SU-DHL-6 (cell line): Measurements from ENCODE around the gene RAMAC.

Experiments
- H2AFZ ChIP-seq: fragments of 200-600 bp; sonication (generic); 2 replicates; pipeline ENCODE4 v1.6.1; 2014; ENCODE audit warnings: low read depth, mild to moderate bottlenecking, moderate library complexity, mixed read lengths, antibody characterized with exemption, low read length; ENCODE audit not compliant: severe bottlenecking
- H3F3A ChIP-seq: fragments of 200-600 bp; shearing (Covaris generic); 2 replicates; pipeline ENCODE4 v1.6.0; 2016; ENCODE audit warnings: antibody characterized with exemption, mild to moderate bottlenecking; ENCODE audit not compliant: insufficient read depth
- H3K27ac ChIP-seq: fragments of 200-600 bp; sonication (generic); 2 replicates; pipeline ENCODE4 v1.5.1; 2016; ENCODE audit warnings: low read depth, mild to moderate bottlenecking, low read length, moderate library complexity, mixed read lengths
- H3K27me3 ChIP-seq: fragments of 200-600 bp; sonication (generic), shearing (Covaris generic); 2 replicates; pipeline ENCODE4 v1.6.0; 2014; ENCODE audit warnings: mild to moderate bottlenecking, low read length
- H3K36me3 ChIP-seq: fragments of 200-600 bp; sonication (generic); 2 replicates; pipeline ENCODE4 v1.6.1; 2014; ENCODE audit warnings: mild to moderate bottlenecking, low read length, mixed read lengths
- H3K4me2 ChIP-seq: fragments of 300-600, 200-600 bp; shearing (Covaris generic), sonication (generic); 2 replicates; pipeline ENCODE4 v1.6.0; 2014; ENCODE audit warnings: low read length, low read depth, mild to moderate bottlenecking; ENCODE audit not compliant: poor library complexity, severe bottlenecking
- H3K4me3 ChIP-seq: fragments of 200-600 bp; sonication (generic); 2 replicates; pipeline ENCODE4 v1.5.1; 2014; ENCODE audit warnings: antibody characterized with exemption, low read length, mild to moderate bottlenecking, mixed read lengths; ENCODE audit not compliant: insufficient read depth, poor library complexity, severe bottlenecking
- H3K79me2 ChIP-seq: fragments of 200-600 bp; sonication (generic); 2 replicates; pipeline ENCODE4 v1.6.1; 2014; ENCODE audit warnings: mild to moderate bottlenecking, low read length, moderate library complexity; ENCODE audit not compliant: insufficient read depth
- H3K9ac ChIP-seq: fragments of 200-600 bp; sonication (generic); 2 replicates; pipeline ENCODE4 v1.7.0; 2014; ENCODE audit warnings: mild to moderate bottlenecking, low read length
- H3K9me2 ChIP-seq: fragments of 200-600 bp; sonication (generic); replicated peaks from 2 replicates; pipeline ENCODE4 v1.6.1; 2014; ENCODE audit warnings: low read length; ENCODE audit not compliant: insufficient read depth
- H3K9me3 ChIP-seq: fragments of 200-600 bp; sonication (generic); 2 replicates; pipeline ENCODE4 v1.6.1; 2014; ENCODE audit warnings: low read length, mixed read lengths; ENCODE audit not compliant: insufficient read depth
- H4K20me1 ChIP-seq: fragments of 200-600 bp; sonication (generic); 2 replicates; pipeline ENCODE4 v1.6.1; 2014; ENCODE audit warnings: low read depth, mild to moderate bottlenecking, antibody characterized with exemption, low read length, moderate library complexity, mixed read lengths
- EZH2phosphoT487 ChIP-seq: fragments of 200-600 bp; sonication (generic), shearing (Covaris generic); conservative IDR thresholded peaks from 2 replicates; pipeline ENCODE4 v1.6.1; 2018; ENCODE audit warnings: mild to moderate bottlenecking, antibody characterized with exemption, low read length, moderate library complexity, mixed read lengths
- TF ChIP-seq, protein P1 (sequence below): fragments of 200-600 bp; sonication (generic); IDR thresholded peaks from one replicate; pipeline ENCODE4 v1.5.1; 2017; ENCODE audit warnings: antibody characterized with exemption, mild to moderate bottlenecking, low read length, moderate library complexity; ENCODE audit not compliant: insufficient read depth, poor library complexity, severe bottlenecking

The RAMAC gene

GRCh38 chr15:82963471-82964341, 22.3 kb upstream of the RAMAC start:
- Histone ChIP-seq H4K20me1 (no peaks in the 10 kb centered on the region), H3K9ac (no peak overlapping the region)

GRCh38 chr15:82964890-82965289, 21.1 kb upstream of the RAMAC start:
- Histone ChIP-seq H3K9me3 (no peaks in the 10 kb centered on the region), H3K27me3 (no peaks in the 10 kb centered on the region), H4K20me1 (no peaks in the 10 kb centered on the region), H3F3A (no peaks in the 10 kb centered on the region), H3K4me3 (no peak overlapping the region), H3K9ac (no peak overlapping the region), H3K4me2 (no peak overlapping the region), H3K9me2 (no peaks in the 10 kb centered on the region), H3K27ac (no peak overlapping the region), H2AFZ (no peak overlapping the region), H3K36me3 (no peaks in the 10 kb centered on the region), H3K79me2 (no peaks in the 10 kb centered on the region)
- TF ChIP-seq EZH2phosphoT487 = no peak

More at GRCh38 chr15:82963471-82964341, 22.3 kb upstream of the RAMAC start:
- H3K27ac ChIP-seq = no peak overlapping the region
- no peaks in the 10 kb centered on the region for H3F3A ChIP-seq
- H3K9me2 ChIP-seq = no peaks in the 10 kb centered on the region
- no peaks in the 10 kb centered on the region for H3K9me3 ChIP-seq
- H3K36me3 ChIP-seq = no peaks in the 10 kb centered on the region
- no peak overlapping the region for H2AFZ ChIP-seq
- no peak overlapping the region for H3K4me3 ChIP-seq
- no peak overlapping the region for H3K4me2 ChIP-seq
- no peak for TF ChIP-seq EZH2phosphoT487
- TF ChIP-seq, protein P1, sequence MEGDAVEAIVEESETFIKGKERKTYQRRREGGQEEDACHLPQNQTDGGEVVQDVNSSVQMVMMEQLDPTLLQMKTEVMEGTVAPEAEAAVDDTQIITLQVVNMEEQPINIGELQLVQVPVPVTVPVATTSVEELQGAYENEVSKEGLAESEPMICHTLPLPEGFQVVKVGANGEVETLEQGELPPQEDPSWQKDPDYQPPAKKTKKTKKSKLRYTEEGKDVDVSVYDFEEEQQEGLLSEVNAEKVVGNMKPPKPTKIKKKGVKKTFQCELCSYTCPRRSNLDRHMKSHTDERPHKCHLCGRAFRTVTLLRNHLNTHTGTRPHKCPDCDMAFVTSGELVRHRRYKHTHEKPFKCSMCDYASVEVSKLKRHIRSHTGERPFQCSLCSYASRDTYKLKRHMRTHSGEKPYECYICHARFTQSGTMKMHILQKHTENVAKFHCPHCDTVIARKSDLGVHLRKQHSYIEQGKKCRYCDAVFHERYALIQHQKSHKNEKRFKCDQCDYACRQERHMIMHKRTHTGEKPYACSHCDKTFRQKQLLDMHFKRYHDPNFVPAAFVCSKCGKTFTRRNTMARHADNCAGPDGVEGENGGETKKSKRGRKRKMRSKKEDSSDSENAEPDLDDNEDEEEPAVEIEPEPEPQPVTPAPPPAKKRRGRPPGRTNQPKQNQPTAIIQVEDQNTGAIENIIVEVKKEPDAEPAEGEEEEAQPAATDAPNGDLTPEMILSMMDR = no peak
- no peaks in the 10 kb centered on the region for H3K79me2 ChIP-seq
- no peaks in the 10 kb centered on the region for H3K27me3 ChIP-seq

DNA sequence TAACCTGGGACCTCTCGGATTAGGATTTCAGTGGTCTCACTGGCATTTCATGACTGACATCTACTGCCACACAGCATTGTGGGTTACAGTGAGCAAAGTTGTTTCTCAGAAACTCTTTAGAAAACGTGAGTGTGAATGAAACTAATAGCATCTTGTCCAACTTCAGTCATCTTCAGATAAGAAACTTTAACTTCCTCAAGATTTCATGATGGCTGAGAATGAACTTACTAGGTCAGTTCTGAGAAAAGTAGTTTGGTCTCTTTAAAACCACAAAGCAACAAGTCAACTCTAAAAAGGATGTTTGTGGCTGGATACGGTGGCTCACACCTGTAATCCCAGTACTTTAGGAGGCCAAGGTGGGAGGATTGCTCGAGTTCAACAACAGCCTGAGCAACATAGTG, 19.3 kb upstream of the RAMAC start:
- no peak overlapping the region for H3K4me2 ChIP-seq
- H3F3A ChIP-seq = no peaks in the 10 kb centered on the region
- no peak overlapping the region for H3K27ac ChIP-seq
- H3K27me3 ChIP-seq = no peaks in the 10 kb centered on the region
- no peaks in the 10 kb centered on the region for H3K9me2 ChIP-seq
- no peak overlapping the region for H3K9ac ChIP-seq
- H3K4me3 ChIP-seq = no peak overlapping the region
- H4K20me1 ChIP-seq = no peaks in the 10 kb centered on the region
- H3K79me2 ChIP-seq = no peaks in the 10 kb centered on the region
- H2AFZ ChIP-seq = no peak overlapping the region
- H3K36me3 ChIP-seq = no peaks in the 10 kb centered on the region
- H3K9me3 ChIP-seq = no peaks in the 10 kb centered on the region
- no peak for TF ChIP-seq EZH2phosphoT487
- TF ChIP-seq, protein P1 = no peak

- H3K4me3 ChIP-seq = no peak overlapping the region
- H3K36me3 ChIP-seq = no peaks in the 10 kb centered on the region
- no peak for TF ChIP-seq EZH2phosphoT487
- TF ChIP-seq, protein P1 = no peak
- no peaks in the 10 kb centered on the region for H3F3A ChIP-seq
- no peaks in the 10 kb centered on the region for H4K20me1 ChIP-seq
- H3K9me3 ChIP-seq = no peaks in the 10 kb centered on the region
- no peaks in the 10 kb centered on the region for H3K27me3 ChIP-seq
- H3K27ac ChIP-seq = no peak overlapping the region
- H3K4me2 ChIP-seq = no peak overlapping the region
- H3K9ac ChIP-seq = no peak overlapping the region
- H3K9me2 ChIP-seq = no peaks in the 10 kb centered on the region
- no peaks in the 10 kb centered on the region for H3K79me2 ChIP-seq
- H2AFZ ChIP-seq = no peak overlapping the region
Observed at GRCh38 chr15:82968066-82968465, 17.9 kb upstream of the RAMAC start.
